ENCODE measurements around the gene OOSP4B. TPM values are rescaled to one million over a fixed set of nuclear protein-coding genes. Genes with fewer than 3 reads are reported as not detected.

OOSP4B gene
- total RNA-seq, 1 experiment from 2014 or later = not detected

- TF ChIP-seq, protein P1, sequence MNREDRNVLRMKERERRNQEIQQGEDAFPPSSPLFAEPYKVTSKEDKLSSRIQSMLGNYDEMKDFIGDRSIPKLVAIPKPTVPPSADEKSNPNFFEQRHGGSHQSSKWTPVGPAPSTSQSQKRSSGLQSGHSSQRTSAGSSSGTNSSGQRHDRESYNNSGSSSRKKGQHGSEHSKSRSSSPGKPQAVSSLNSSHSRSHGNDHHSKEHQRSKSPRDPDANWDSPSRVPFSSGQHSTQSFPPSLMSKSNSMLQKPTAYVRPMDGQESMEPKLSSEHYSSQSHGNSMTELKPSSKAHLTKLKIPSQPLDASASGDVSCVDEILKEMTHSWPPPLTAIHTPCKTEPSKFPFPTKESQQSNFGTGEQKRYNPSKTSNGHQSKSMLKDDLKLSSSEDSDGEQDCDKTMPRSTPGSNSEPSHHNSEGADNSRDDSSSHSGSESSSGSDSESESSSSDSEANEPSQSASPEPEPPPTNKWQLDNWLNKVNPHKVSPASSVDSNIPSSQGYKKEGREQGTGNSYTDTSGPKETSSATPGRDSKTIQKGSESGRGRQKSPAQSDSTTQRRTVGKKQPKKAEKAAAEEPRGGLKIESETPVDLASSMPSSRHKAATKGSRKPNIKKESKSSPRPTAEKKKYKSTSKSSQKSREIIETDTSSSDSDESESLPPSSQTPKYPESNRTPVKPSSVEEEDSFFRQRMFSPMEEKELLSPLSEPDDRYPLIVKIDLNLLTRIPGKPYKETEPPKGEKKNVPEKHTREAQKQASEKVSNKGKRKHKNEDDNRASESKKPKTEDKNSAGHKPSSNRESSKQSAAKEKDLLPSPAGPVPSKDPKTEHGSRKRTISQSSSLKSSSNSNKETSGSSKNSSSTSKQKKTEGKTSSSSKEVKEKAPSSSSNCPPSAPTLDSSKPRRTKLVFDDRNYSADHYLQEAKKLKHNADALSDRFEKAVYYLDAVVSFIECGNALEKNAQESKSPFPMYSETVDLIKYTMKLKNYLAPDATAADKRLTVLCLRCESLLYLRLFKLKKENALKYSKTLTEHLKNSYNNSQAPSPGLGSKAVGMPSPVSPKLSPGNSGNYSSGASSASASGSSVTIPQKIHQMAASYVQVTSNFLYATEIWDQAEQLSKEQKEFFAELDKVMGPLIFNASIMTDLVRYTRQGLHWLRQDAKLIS (CRISPR knock-in tag; IDR thresholded peaks at IDR 0.05; ENCODE audit: borderline replicate concordance) = no peak
Observed at GRCh38 chr11:60003729-60004128, 13.3 kb upstream of the OOSP4B start (continued).

DNA sequence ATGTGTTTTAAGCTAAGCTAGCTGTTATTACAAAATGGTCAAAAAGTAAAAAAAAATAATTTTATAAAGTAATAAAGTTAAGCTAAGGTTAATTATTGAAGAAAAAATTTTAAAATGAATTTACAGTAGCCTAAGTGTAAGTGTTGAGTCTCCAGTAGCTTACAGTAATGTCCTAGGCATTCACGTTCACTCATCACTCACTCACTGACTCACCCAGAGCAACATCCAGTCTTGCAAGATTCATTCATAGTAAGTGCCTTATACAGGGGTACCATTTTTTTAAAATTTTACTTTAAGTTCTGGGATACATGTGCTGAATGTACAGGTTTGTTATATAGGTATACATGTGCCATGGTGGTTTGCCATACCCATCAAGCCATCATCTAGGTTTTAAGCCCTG, 11.6 kb upstream of the OOSP4B start:
- no peak overlapping the region for H3K4me3 Mint-ChIP-seq
- H3K27ac Mint-ChIP-seq = no peak overlapping the region
- peaks cover 12% of the 10 kb centered on the region for H3K4me1 Mint-ChIP-seq
- DNase-seq (ENCODE audit: low spot score) = no peak
- H3K36me3 Mint-ChIP-seq = no peaks in the 10 kb centered on the region
- no peak for ATAC-seq
- H3K9me3 Mint-ChIP-seq = peaks cover 7% of the 10 kb centered on the region
- CTCF ChIA-PET = no interaction called here
- no peaks in the 10 kb centered on the region for H3K27me3 Mint-ChIP-seq (ENCODE audit: low read depth)
- POLR2A ChIA-PET = interaction anchor here (0.6 kb wide), 1 partner anchor 143 kb away, joined by 4 read pairs; no protein-coding TSS in a partner anchor
- TF ChIP-seq PRDM15 (CRISPR knock-in tag; IDR thresholded peaks at IDR 0.05) = no peak
- TF ChIP-seq TP53 (CRISPR knock-in tag; IDR thresholded peaks at IDR 0.05) = no peak
- TF ChIP-seq, protein P2, sequence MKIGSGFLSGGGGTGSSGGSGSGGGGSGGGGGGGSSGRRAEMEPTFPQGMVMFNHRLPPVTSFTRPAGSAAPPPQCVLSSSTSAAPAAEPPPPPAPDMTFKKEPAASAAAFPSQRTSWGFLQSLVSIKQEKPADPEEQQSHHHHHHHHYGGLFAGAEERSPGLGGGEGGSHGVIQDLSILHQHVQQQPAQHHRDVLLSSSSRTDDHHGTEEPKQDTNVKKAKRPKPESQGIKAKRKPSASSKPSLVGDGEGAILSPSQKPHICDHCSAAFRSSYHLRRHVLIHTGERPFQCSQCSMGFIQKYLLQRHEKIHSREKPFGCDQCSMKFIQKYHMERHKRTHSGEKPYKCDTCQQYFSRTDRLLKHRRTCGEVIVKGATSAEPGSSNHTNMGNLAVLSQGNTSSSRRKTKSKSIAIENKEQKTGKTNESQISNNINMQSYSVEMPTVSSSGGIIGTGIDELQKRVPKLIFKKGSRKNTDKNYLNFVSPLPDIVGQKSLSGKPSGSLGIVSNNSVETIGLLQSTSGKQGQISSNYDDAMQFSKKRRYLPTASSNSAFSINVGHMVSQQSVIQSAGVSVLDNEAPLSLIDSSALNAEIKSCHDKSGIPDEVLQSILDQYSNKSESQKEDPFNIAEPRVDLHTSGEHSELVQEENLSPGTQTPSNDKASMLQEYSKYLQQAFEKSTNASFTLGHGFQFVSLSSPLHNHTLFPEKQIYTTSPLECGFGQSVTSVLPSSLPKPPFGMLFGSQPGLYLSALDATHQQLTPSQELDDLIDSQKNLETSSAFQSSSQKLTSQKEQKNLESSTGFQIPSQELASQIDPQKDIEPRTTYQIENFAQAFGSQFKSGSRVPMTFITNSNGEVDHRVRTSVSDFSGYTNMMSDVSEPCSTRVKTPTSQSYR (CRISPR knock-in tag; IDR thresholded peaks at IDR 0.05) = no peak
- TF ChIP-seq IRF1 (CRISPR knock-in tag; IDR thresholded peaks at IDR 0.05) = no peak
- TF ChIP-seq, protein P3, sequence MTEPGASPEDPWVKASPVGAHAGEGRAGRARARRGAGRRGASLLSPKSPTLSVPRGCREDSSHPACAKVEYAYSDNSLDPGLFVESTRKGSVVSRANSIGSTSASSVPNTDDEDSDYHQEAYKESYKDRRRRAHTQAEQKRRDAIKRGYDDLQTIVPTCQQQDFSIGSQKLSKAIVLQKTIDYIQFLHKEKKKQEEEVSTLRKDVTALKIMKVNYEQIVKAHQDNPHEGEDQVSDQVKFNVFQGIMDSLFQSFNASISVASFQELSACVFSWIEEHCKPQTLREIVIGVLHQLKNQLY (CRISPR knock-in tag; IDR thresholded peaks at IDR 0.05) = no peak
- TF ChIP-seq NR2C2 (CRISPR knock-in tag; IDR thresholded peaks at IDR 0.05) = no peak
- no peak for TF ChIP-seq JUN (CRISPR knock-in tag; IDR thresholded peaks at IDR 0.05)
- TF ChIP-seq CREB1 (CRISPR knock-in tag; IDR thresholded peaks at IDR 0.05) = no peak
- TF ChIP-seq RORB (CRISPR knock-in tag; IDR thresholded peaks at IDR 0.05) = no peak
- TF ChIP-seq ATF1 (CRISPR knock-in tag; IDR thresholded peaks at IDR 0.05) = no peak
- TF ChIP-seq SMAD4 (CRISPR knock-in tag; IDR thresholded peaks at IDR 0.05) = no peak
- TF ChIP-seq ETV6 (CRISPR knock-in tag; IDR thresholded peaks at IDR 0.05) = no peak
- no peak for TF ChIP-seq CDX4 (CRISPR knock-in tag; IDR thresholded peaks at IDR 0.05; ENCODE audit: borderline replicate concordance)
- TF ChIP-seq, protein P4, sequence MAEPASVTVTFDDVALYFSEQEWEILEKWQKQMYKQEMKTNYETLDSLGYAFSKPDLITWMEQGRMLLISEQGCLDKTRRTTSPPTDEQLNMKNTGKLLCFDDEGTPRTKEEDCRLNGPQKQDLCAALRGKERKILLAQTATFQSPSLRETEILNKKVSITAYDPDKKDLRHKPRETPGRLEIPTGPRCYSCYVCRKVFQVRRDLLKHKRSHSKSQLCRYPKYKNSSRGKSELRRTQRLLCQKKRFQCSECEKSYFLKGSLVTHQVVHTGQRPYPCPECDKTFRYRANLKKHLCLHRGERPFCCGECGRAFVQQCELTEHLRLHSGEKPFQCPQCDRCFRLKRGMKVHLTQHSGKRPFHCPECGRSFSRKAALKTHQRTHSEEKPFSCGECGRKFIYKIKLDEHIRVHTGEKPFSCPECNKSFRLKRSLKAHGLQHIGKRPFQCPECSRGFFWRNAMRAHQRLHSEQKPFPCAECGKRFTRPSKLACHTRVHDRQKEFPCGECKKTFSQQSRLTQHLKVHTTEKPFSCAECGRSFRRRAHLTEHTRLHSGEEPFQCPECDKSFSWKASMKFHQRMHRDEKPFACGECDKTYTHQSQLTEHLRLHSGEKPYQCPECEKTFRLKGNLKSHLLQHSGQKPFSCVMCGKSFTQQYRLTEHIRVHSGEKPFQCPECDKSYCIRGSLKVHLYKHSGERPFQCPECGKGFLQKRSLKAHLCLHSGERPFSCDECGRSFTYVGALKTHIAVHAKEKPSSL (CRISPR knock-in tag; conservative IDR thresholded peaks at IDR 0.05) = no peak
- no peak for TF ChIP-seq GRHL2 (CRISPR knock-in tag; IDR thresholded peaks at IDR 0.05; ENCODE audit: insufficient replicate concordance, severe bottlenecking)
- no peak for TF ChIP-seq ZNF532 (CRISPR knock-in tag; IDR thresholded peaks at IDR 0.05; ENCODE audit: borderline replicate concordance)

Measured in WTC11 (cell line).